Uterus (tissue), 2 donors: ENCODE measurements around the gene C18orf63.

Source experiments
- CTCF ChIP-seq, 4 experiments: fragments of 200-600 bp in 2 of 4; fragments of 450-650 bp in 2 of 4; sonication (generic) in 2 of 4; IDR thresholded peaks; one replicate each; pipeline ENCODE4 v1.5.1; 2016 to 2019; ENCODE audit warnings: antibody characterized with exemption in 4 of 4, mild to moderate bottlenecking in 2 of 4, moderate library complexity in 1 of 4
- POLR2A ChIP-seq, 2 donors: fragments of 450-650 bp; IDR thresholded peaks; one replicate each; pipeline ENCODE4 v1.6.1; 2016; ENCODE audit warnings: antibody characterized with exemption in 2 of 2, mild to moderate bottlenecking in 1 of 2, moderate library complexity in 1 of 2

- no peak for TF ChIP-seq CTCF (IDR thresholded peaks at IDR 0.05)
- no peak for TF ChIP-seq POLR2A (IDR thresholded peaks at IDR 0.05)
Observed at GRCh38 chr18:74299162-74299561, 16.5 kb upstream of the C18orf63 start.
